GM18517 (cell line): ENCODE data around the gene PSTPIP1.
"Not testable (repeated sequence)": the region's sequence is repeated elsewhere in the genome, so short reads cannot be mapped to it uniquely, and the experiment has no call there.

Source experiments
- ATAC-seq: cut with Tn5 transposase; IDR thresholded peaks from one replicate; pipeline ENCODE4 v1.9.1; 2021; ENCODE audit warnings: mild to moderate bottlenecking, moderate library complexity; ENCODE audit not compliant: unreplicated experiment

Gene PSTPIP1

DNA sequence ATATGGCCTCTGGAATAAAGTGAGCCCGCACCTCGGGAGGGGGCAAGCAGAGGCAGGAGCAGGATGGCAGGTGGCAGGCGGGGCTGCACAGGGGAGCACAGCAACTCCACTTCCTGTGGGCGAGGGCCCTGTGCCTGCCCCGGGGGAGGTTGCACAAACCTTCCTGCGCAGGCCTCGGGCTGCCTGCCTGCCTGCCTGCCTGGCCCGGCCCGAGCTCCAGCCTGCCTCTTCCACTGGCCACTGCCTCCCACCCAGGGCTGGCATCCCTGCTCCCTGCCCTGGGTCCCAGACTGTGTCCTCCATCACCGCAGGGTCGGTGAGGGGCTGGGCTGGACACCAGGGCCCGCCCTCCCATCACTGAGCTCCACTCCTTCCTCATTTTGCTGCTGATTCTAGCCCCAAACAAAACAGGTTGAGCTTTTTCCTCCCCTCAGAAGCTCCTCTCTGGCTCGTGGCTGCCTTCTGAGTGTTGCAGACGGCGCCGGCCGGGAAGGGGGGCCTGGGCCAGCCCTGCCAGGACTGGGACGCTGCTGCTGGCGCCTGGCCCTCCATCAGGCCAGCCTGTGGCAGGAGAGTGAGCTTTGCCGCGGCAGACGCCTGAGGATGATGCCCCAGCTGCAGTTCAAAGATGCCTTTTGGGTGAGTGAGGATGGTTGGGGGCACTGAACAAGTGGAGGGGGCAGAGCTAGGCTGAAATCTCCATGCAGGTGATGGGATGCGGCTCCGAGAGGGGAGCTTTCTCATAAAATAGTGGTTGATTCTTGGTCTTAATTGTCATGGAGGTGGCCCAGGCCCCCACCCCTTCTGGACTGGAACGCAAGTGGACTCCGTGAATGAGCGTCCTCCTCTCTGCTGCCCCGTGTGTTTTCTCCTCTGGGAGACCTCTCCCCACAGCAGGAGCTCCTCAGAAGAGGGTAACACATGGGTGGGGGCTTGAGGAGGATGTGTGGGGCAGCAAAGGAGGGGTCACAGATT, at the start of gene PSTPIP1:
PSTPIP1 (plus strand) TSS at position 156 of the 975 bp plus-strand sequence; CDS start at position 604, 448 bp downstream.
- ATAC-seq = peak; percentile 59

GRCh38 chr15:76945494-76946093, 49.3 kb upstream of the PSTPIP1 start:
- no peak for ATAC-seq

DNA sequence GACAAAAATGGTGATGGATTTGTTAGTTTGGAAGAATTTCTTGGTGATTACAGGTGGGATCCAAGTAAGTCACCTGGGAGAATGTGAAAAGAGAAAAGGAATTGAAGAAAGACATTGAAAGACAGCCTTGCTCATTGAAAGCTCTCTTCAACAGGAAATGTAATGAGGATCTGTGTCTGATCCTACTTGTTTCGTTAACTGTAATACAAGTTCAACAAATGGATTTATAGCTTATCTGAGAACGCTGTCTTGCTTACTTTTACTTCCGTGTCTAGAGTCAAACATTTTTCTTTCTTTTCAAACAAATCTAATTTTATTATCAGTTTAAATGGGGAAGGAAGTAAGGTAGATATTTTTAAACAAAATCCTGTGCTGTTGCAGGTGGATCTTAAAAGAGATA, 47.5 kb upstream of the PSTPIP1 start:
- no peak for ATAC-seq

- ATAC-seq = no peak
Measured at GRCh38 chr15:76951220-76951619, 43.7 kb upstream of the PSTPIP1 start.

DNA sequence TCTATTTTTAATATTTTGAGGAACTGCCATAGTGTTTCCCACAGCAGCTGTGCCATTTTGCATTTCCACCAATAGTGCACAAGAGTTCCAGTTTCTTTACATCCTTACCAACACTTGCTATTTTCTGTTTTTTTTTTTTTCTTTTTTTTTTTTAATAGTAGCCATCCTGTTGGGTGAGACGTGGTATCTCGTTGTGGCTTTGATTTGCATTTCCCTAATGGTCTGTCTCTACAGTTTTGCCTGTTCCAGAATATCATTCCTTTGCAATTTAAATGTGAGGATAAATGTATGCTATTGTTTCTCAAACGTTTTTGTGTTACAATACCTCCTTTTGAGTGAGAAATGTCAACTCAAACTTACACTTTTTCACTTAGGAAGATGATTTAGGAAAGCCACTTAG, 41.0 kb upstream of the PSTPIP1 start:
- no peak for ATAC-seq

- no peak for ATAC-seq
Measured at GRCh38 chr15:76954744-76955143, 40.2 kb upstream of the PSTPIP1 start.

GRCh38 chr15:76961268-76962011, 33.5 kb upstream of the PSTPIP1 start:
- no peak for ATAC-seq

- no peak for ATAC-seq
Measured at GRCh38 chr15:76962337-76963013, 32.5 kb upstream of the PSTPIP1 start.

- no peak for ATAC-seq
Measured at GRCh38 chr15:76963596-76963995, 31.3 kb upstream of the PSTPIP1 start.

DNA sequence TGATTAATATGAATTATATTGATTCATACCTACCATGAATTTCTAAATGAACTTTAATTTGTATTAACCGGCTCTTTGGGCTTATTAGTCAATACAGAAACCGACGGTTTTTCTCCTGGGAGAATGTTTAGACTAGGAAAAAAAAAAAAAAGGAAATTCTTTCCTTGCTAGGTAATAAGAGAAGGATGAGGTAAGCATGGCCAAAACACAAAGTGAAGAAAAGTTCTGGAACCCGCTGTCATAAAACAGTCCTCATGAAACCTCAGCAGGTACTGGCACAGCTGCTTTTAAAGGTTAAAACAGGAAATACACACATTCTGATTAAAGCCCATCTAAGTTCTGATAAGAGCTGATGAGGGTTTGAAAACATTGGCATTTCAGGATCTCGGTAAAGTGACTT, 30.8 kb upstream of the PSTPIP1 start:
- no peak for ATAC-seq

DNA sequence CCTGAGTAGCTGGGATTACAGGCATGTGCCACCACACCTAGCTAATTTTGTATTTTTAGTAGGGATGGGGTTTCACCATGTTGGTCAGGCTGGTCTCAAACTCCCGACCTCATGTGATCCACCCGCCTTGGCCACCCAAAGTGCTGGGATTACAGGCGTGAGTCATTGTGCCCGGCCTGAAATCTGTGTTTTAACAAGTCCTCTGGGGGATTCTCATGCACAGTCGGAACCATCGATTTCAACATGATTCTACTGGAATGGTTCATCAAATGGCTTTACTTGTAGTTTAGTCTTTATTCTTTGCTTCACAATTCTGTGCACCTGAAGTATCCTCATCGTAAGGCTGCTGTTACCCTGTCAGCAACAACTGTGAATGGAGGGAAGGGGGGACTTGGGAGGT, 28.9 kb upstream of the PSTPIP1 start:
- not testable (repeated sequence) for ATAC-seq

- ATAC-seq = no peak
Measured at GRCh38 chr15:76967067-76967466, 27.9 kb upstream of the PSTPIP1 start.

DNA sequence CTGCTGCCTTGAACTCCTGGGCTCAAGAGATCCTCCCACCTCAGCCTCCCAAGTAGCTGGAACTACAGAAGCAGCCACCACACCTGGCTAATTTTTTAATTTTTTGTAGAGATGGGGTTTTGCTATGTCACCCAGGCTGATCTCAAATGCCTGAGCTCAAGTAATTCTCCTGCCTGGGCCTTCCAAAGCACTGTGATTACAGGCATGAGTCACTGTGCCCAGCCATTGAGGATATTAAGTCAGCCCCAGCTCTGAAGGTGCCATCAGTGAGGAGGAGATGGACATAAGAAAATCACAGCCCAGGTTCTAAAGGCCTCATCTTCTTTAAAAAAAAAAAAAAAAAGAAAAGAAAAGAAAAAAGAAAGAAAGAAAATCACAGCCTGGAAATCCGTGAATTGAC, 26.6 kb upstream of the PSTPIP1 start:
- no peak for ATAC-seq

- no peak for ATAC-seq
Measured at GRCh38 chr15:76972389-76973361, 22.3 kb upstream of the PSTPIP1 start.

GRCh38 chr15:76973362-76973743, 21.6 kb upstream of the PSTPIP1 start:
- no peak for ATAC-seq

DNA sequence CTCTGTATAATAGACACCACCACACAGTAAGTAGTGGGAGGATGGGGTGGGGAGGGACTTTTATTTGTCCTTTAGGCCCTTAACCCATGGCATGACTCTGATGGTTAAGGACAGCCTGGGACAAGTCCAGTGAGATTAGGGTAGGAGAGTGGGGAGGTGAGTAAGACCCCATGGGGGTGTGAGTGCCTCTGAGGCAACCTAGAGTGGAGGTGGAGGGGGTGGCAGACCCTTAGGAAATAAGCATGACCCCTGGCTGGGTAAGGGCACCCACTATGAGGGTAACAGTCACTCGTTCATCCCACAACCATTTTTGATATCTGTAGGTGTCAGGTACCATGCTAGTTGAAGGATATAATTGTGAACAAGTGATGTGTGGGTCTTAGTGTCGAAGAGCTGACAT, 21.0 kb upstream of the PSTPIP1 start:
- no peak for ATAC-seq

- no peak for ATAC-seq
Measured at GRCh38 chr15:76974456-76975036, 20.4 kb upstream of the PSTPIP1 start.

GRCh38 chr15:76976141-76976540, 18.8 kb upstream of the PSTPIP1 start:
- no peak for ATAC-seq

- no peak for ATAC-seq
Measured at GRCh38 chr15:76976572-76977270, 18.2 kb upstream of the PSTPIP1 start.
